Cardiac muscle cell (in vitro differentiated cells and primary cell): ENCODE results near the gene OR51A4. TPM values are rescaled to one million over a fixed set of nuclear protein-coding genes. Genes with fewer than 3 reads are reported as not detected.
"Not testable (repeated sequence)": the region's sequence is repeated elsewhere in the genome, so short reads cannot be mapped to it uniquely, and the experiment has no call there.

Experiments used
- DNase-seq, 2 donors: peaks; one replicate each; pipeline versions ENCODE4 v3.0.0 to v3.0.0-alpha.2; 2010 to 2017; ENCODE audit warnings: low read depth in 1 of 2, low spot score in 1 of 2
- H3K27ac ChIP-seq: fragments of 200-600 bp; sonication (generic); 2 replicates; pipeline ENCODE4 v1.5.1; 2016
- H3K27me3 ChIP-seq: fragments of 200-600 bp; sonication (generic); 2 replicates; pipeline ENCODE4 v1.6.0; 2016; ENCODE audit warnings: control low read depth
- H3K36me3 ChIP-seq: fragments of 200-600 bp; sonication (generic); 2 replicates; pipeline ENCODE4 v1.5.1; 2016; ENCODE audit warnings: control low read depth
- H3K4me1 ChIP-seq: fragments of 200-600 bp; sonication (generic); 2 replicates; pipeline ENCODE4 v1.8.1; 2017; ENCODE audit warnings: low read depth, mild to moderate bottlenecking, mixed run types
- H3K4me3 ChIP-seq: fragments of 200-600 bp; sonication (generic); 2 replicates; pipeline ENCODE4 v1.5.1; 2016; ENCODE audit warnings: mild to moderate bottlenecking
- H3K9me3 ChIP-seq: fragments of 200-600 bp; sonication (generic); 2 replicates; pipeline ENCODE4 v1.5.1; 2017; ENCODE audit warnings: low read depth, mild to moderate bottlenecking, control low read depth
- polyA plus RNA-seq: library from polyadenylated mRNA; unstranded; fragments of >200 nt; fragmentation: Nextera tagmentation; extraction: Ambion mirVana; gene quantifications from 2 replicates; pipeline ENCODE4 v1.2.1, GENCODE V29; 2016
- total RNA-seq: library from RNA; depleted of rRNA; stranded (reverse); fragments of >200 nt; gene quantifications from 2 replicates; pipeline ENCODE4 v1.2.3, GENCODE V29; 2016
- TF ChIP-seq, protein P1 (sequence below): IDR thresholded peaks from 2 replicates; pipeline ENCODE4 v1.5.1; 2012; ENCODE audit warnings: low read depth, mild to moderate bottlenecking, low read length

OR51A4 gene
- total and polyA plus RNA-seq, 2 experiments from 2014 or later, result not detected

DNA sequence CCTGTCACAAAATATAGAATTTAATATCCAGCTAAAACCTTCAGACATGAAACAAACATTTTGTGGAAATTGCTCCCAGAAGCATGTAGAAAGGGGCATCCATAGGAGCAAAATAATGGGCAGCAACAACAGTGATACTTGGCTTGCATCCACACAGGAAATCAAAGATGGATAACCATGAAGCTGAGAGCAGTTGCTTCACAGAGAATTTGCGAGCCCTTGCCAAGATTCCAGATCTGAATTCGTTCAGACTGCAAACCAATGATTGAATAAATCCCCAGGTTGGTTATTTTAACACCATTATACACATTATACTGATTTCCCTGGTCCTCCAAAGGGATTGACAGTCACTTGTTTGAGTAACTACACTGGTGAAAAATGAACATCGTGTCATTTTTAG is 31.6 kb upstream of the OR51A4 start:
- no peaks in the 10 kb centered on the region for H3K27me3 ChIP-seq
- no peaks in the 10 kb centered on the region for H3K4me1 ChIP-seq
- DNase-seq, result no peak
- no peaks in the 10 kb centered on the region for H3K9me3 ChIP-seq
- H3K4me3 ChIP-seq, result no peak overlapping the region
- H3K36me3 ChIP-seq, result no peaks in the 10 kb centered on the region
- TF ChIP-seq, protein P1, sequence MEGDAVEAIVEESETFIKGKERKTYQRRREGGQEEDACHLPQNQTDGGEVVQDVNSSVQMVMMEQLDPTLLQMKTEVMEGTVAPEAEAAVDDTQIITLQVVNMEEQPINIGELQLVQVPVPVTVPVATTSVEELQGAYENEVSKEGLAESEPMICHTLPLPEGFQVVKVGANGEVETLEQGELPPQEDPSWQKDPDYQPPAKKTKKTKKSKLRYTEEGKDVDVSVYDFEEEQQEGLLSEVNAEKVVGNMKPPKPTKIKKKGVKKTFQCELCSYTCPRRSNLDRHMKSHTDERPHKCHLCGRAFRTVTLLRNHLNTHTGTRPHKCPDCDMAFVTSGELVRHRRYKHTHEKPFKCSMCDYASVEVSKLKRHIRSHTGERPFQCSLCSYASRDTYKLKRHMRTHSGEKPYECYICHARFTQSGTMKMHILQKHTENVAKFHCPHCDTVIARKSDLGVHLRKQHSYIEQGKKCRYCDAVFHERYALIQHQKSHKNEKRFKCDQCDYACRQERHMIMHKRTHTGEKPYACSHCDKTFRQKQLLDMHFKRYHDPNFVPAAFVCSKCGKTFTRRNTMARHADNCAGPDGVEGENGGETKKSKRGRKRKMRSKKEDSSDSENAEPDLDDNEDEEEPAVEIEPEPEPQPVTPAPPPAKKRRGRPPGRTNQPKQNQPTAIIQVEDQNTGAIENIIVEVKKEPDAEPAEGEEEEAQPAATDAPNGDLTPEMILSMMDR, result no peak
- no peak overlapping the region for H3K27ac ChIP-seq

DNA sequence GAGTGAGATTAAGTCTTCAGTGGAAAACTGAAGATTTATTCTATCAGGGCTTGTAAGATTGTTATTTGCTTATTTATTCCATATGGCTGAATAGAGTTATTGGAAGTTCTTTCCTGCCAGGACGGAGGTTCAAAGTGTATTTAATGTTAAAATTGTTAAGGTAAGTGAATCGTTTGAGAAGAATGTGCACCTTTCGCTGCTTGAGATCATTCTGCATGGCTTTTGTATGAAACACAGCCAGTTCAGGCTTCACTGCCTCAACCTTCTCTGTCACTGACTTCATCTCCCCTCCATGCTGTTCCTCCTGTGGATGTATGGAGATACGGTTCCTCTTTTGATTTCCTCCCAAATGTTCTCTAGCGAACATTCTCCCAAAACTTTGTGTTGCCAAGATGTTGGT is 28.0 kb upstream of the OR51A4 start:
- TF ChIP-seq, protein P1, result no peak
- Histone ChIP-seq H3K27me3 (no peaks in the 10 kb centered on the region), H3K4me3 (no peak overlapping the region), H3K36me3 (no peaks in the 10 kb centered on the region), H3K4me1 (no peaks in the 10 kb centered on the region), H3K9me3 (no peaks in the 10 kb centered on the region), H3K27ac (no peak overlapping the region)
- no peak for DNase-seq

DNA sequence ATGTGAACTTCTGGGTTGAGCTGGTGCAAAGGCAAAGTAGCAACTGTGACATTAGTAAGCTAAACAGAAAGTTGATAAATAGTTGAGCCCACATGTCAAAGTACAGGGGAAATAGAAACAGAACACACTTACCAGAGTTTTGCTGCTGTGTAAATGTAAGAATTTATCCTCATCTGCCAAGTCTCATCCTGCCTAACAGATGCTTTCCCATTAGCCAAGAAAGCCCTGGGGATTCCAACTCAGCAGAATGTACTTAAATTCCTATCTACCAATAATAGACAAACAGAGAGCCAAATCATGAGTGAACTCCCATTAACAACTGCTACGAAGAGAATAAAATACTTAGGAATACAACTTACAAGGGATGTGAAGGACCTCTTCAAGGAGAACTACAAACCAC is 15.4 kb upstream of the OR51A4 start:
- DNase-seq, result no peak
- no peak overlapping the region for H3K27ac ChIP-seq
- no peak overlapping the region for H3K4me3 ChIP-seq
- no peaks in the 10 kb centered on the region for H3K4me1 ChIP-seq
- TF ChIP-seq, protein P1, result no peak
- H3K36me3 ChIP-seq, result no peaks in the 10 kb centered on the region
- H3K9me3 ChIP-seq, result no peaks in the 10 kb centered on the region
- H3K27me3 ChIP-seq, result no peaks in the 10 kb centered on the region

DNA sequence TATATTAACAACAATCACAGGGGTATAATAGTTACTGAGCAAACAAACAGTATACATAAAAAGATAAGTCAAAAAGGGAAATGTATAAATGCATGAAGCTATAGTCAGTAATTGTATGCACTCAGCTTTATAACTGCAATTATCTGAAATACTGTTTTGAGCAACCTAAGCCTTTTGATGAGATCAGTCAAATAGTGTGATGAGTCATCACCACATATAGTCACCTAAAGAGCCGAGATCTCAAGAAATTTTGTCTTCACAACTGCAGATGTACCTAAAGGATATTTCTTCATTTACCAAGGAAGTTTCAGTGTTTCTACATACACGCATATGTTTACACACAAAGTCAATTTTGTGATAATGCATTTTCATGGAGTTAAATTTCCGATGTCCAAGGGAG is 13.5 kb upstream of the OR51A4 start:
- no peaks in the 10 kb centered on the region for H3K27me3 ChIP-seq
- H3K4me3 ChIP-seq, result no peak overlapping the region
- DNase-seq, result no peak
- H3K36me3 ChIP-seq, result no peaks in the 10 kb centered on the region
- no peak overlapping the region for H3K27ac ChIP-seq
- H3K9me3 ChIP-seq, result no peaks in the 10 kb centered on the region
- H3K4me1 ChIP-seq, result no peaks in the 10 kb centered on the region
- TF ChIP-seq, protein P1, result no peak

DNA sequence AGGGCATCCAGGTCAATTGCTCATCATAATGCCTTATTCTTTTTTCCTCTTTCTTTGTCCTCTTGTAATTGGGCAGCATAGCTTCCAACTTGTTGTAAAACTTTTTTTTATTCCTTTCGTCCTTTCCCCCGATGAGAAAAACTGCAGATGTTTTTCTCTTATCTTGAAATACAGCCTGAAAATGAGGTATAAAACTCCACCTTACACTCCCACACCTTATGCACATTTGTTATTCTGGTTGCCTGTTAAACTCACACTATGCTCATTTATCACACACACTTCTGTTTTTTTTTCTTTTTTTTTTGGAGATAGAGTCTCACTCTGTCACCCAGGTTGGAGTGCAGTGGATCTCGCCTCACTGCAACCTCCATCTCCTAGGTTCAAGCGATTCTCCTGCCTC is 10.0 kb upstream of the OR51A4 start:
- Histone ChIP-seq H3K27ac (no peak overlapping the region), H3K27me3 (no peaks in the 10 kb centered on the region), H3K4me1 (no peaks in the 10 kb centered on the region), H3K9me3 (no peaks in the 10 kb centered on the region), H3K4me3 (no peak overlapping the region), H3K36me3 (no peaks in the 10 kb centered on the region)
- TF ChIP-seq, protein P1, result no peak
- no peak for DNase-seq

DNA sequence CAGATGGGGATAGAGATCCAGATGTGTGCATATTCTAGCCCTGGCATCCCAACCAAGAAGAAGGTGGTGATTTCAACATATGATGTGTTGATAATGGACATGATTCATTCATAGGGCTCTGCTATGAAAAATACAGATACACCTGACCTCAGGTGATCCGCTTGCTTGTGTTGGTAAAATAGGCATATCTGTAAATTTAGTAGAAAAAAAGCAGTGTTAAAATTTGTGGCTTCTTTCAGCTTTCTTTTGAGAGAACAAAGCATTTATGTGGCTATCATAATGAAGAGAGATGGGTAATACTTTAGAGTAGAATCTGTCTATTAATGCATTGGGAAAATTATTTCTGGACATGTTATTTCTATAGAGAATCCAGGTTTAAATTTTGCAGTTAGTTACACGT is 8.2 kb upstream of the OR51A4 start, which contains the start of gene OR51A2:
Gene OR51A2 (minus strand): TSS at position 101 of the 400 bp plus-strand sequence. CDS start 0 bp downstream, at position 101.
- not testable (repeated sequence) for H3K4me1 ChIP-seq, H3K9me3 ChIP-seq, DNase-seq, H3K4me3 ChIP-seq, H3K27ac ChIP-seq, H3K36me3 ChIP-seq, H3K27me3 ChIP-seq
